HG03045 (cell line): ENCODE measurements around the gene IP6K3.

Source experiments
- ATAC-seq: cut with Tn5 transposase; IDR thresholded peaks from one replicate; pipeline ENCODE4 v1.9.1; 2021; ENCODE audit warnings: mild to moderate bottlenecking, moderate library complexity; ENCODE audit not compliant: unreplicated experiment

IP6K3 gene

DNA sequence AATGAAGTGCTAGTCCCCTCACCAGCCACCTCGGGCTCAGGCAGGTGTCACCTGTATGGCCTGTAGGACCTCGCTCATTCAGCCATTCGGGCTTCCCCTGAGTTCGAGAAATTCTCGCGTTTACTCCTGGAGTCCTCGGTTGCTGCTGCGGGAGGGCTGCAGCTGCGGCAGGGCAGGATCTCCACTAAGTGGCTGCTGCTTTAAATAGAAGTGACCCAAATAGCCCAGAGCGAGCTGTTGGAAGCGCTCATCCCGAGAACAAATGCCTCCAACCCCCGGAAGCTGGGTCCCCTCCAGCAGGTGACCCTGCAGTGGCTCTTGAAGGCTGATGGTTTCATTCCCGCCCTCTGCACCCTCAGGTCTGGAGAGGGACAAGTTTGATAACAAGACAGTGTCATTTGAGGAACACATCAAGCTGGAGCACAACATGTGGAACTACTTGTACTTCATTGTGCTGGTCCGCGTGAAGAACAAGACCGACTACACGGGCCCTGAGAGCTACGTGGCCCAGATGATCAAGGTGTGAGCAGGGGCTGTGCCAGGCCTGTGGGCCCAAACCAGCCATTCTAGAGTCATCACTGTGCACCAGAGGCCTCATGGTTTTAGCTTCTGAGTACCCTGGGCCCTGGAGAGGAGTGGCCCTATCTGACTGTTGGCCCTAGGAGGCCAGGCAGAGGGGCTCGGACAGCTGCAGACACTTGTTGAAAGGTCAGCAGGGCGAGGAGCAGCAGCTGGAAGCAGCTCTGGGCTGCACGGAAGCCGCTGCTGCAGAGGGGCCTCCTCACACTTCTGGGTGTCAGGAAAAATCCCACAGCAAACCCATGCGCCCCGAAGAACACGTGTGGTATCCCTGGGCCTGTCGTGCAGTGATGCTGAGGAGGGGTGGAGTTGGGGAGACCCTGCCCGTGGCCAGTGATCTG is 53.3 kb downstream of the IP6K3 start:
- ATAC-seq = no peak

DNA sequence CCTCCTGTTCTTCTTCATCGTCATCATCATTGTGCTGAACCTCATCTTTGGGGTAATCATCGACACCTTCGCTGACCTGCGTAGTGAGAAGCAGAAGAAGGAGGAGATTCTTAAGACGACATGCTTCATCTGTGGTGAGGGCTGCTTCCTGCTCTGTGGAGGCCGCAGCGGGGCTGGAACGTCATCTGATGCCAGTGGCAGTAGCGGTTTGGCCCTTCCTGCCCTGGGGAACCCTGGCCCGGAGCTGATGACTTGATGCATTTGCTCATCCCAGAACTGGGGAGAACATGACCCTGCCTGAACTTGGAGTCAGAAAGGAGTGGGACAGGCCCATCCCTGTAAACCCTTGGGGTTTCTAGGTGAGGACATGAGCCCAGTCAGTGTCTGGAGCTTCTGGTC is 53.9 kb downstream of the IP6K3 start:
- no peak for ATAC-seq

- no peak for ATAC-seq
Observed at GRCh38 chr6:33692078-33692759, 54.5 kb downstream of the IP6K3 start.

DNA sequence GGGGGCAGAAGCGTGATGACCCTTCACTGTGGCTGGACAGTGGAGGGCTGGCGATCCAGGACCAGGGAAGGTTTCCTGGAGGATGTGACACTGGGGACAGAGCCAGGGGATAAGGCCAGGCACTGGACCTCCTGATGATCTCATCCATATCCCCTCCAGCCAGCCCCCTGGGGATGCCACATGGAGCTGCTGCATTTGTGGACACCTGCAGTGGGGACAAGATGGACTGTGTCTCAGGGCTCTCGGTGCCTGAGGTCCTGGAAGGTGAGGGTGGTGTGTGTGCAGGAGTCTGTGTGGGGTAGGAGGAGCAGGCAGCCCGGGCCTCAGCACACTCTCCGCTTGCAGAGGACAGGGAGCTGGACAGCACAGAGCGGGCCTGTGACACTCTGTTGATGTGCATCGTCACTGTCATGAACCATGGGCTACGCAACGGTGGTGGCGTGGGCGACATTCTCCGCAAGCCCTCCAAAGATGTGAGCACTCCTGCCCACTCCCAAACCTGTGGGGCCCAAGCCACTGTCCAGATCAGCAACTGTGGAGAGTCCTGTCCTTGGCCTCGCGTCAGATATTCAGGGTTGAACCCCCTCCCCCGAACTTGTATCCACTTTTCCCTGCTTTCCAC is 55.1 kb downstream of the IP6K3 start:
- ATAC-seq = no peak

GRCh38 chr6:33690766-33691165 is 55.9 kb downstream of the IP6K3 start:
- ATAC-seq = no peak

- ATAC-seq = no peak
Observed at GRCh38 chr6:33689879-33690278, 56.8 kb downstream of the IP6K3 start.

DNA sequence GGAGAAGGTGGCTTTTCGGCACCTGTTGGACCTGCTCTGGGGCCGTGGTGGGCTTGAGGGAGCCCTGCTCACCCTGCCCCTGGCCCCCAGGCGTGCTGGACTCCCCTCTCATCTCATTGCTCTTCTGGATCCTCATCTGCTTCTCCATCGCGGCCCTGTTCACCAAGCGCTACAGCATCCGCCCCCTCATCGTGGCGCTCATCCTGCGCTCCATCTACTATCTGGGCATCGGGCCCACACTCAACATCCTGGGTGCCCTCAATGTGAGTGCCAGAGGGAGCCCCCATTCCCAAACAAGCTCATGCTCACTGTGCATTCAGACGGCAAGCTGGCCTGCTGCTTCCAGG is 57.6 kb downstream of the IP6K3 start:
- no peak for ATAC-seq

- no peak for ATAC-seq
Observed at GRCh38 chr6:33688451-33689147, 58.1 kb downstream of the IP6K3 start.

DNA sequence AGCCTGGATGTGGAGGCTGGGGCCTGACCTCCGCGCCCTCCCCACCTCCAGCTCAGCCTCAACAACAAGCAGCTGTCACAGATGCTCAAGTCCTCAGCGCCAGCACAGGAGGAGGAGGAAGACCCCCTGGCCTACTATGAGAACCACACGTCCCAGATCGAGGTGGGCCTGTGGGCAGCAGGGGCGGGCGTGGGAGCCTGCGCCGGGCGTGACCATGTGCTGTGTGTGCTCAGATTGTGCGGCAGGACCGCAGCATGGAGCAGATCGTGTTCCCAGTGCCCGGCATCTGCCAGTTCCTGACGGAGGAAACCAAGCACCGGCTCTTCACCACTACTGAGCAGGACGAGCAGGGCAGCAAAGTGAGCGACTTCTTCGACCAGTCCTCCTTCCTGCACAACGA is 58.7 kb downstream of the IP6K3 start:
- no peak for ATAC-seq

DNA sequence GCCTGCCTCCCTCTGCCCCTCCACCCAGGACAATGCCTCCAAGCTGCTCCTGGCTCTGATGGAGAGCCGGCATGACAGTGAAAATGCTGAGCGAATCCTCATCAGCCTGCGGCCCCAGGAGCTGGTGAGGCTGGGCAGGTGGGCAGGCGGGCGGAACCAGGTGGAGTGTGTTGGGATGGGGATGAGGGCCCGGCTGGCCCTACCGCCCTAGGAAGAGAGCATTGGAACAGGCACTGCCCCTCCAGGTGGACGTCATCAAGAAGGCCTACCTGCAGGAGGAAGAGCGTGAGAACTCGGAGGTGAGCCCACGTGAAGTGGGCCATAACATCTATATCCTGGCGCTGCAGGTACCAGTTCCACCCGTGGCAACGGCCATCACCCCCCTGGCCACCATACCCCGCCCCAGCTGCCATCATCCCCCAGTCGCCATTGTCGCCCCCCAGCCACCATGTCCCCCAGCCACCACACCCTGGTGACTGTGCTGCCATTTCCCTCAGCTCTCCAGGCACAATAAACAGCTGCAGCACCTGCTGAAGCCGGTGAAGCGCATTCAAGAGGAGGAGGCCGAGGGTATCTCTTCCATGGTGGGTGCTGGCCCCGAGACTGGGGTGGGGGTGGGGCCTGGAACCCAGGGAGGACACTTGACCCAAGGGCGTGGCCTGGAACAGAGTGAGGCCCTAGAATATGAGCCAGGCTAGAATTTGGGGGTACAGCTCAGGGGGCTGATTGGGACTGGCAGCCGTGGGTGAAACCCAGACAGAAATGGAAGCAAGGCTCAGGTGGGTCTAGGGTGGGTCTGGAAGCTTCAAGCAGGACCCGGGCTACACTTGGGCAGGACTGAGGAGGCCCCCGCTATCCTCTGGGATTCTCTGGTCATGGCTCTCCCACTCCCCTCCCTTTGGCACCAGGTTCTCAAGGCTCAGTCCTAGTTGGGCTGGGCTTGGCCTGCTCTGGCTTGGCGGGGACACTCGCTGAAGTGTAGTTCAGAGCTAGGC is 59.4 kb downstream of the IP6K3 start:
- ATAC-seq = no peak

GRCh38 chr6:33686225-33686924 is 60.3 kb downstream of the IP6K3 start:
- ATAC-seq = no peak

- ATAC-seq = no peak
Observed at GRCh38 chr6:33685411-33686224, 61.1 kb downstream of the IP6K3 start.

DNA sequence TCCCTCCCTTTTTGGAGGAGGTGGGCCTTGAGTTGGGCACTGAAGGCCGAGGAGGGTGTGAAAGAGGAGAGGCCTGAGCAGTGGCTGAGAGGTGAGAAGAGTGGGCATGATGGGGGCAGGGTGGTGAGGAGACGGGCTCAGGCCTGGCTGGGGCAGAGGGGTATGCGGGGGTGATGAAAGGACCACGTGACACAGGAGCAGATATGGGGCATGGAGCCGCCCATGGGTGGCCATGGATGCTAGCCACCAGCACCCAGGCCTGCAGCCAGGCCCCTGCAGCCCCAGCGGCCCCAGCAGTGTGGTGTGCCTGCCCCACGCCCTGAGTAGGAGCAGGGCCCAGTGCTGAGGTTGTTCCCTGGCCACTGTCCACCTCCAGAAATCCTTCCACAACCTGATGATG is 61.7 kb downstream of the IP6K3 start:
- no peak for ATAC-seq

DNA sequence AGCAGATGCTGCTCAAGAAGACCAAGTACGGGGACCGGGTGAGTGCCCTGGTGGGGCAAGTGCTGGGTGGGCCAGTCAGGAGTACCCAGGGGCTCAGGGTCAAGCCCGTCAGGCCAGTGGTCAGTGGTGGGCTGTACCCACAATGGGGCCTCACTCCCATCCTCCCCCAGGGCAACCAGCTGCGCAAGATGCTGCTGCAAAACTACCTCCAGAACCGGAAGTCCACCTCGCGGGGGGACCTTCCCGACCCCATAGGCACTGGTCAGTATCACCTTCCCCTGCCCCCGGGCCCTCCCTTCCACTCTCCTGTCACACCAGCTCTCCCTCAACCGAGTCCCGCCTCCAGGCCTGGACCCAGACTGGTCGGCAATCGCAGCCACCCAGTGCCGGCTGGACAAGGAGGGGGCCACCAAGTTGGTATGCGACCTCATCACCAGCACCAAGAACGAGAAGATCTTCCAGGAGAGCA is 62.2 kb downstream of the IP6K3 start:
- no peak for ATAC-seq

DNA sequence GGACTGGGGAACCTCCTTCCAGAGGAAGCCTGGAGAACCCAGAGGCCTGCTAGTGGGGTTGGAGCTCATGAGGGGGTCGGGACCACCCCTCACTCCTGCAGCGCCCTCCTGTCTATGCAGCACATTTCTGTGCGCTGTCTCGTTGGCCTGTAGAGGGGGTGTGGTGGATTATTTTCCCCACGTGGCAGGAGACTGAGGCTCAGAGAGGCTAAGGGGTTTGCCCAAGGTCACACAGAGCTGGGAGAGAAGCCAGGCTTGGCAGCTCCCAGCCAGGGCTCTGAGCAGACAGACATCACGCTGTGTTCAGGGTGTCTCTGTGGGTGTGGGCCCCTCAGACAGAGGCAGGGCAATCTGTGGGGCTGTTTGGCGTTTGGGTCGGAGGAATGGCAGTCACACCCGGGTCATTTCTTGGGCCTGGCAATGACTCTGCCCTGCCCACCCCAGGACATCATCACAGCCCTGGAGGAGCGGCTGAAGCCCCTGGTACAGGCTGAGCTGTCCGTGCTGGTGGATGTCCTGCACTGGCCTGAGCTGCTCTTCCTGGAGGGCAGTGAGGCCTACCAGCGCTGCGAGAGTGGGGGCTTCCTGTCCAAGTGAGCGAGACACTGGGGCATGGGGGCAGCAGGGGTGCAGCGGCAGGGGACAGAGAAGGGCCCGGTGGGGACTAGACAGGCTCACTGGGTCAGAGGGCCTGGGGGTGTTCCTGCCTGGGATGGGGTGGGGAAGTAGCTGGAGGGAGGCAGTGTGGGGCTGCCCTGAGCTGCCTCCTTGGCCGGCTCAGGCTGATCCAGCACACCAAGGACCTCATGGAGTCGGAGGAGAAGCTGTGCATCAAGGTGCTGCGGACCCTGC is 62.9 kb downstream of the IP6K3 start:
- no peak for ATAC-seq

GRCh38 chr6:33683051-33683571 is 63.6 kb downstream of the IP6K3 start:
- ATAC-seq = no peak

DNA sequence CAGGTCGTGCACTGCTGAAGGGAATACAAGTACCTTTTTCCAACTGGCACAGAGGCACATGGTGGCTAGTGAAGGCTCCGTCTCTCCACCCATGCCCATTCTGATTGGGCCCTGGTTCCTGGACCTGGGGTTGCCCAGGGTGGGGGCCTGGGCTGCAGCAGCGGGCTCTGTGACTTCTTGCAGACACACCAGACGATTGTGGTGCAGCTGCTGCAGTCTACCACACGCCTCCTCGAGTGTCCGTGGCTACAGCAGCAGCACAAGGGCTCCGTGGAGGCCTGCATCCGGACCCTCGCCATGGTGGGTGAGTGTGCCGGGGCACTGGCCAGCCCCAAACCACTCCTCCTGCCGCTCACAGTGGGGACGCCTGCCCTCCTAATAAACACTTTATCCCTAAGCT is 64.4 kb downstream of the IP6K3 start:
- ATAC-seq = no peak
